Large intestine (tissue), 12 donors: ENCODE measurements around the gene KIF26B. TPM values are rescaled to one million over a fixed set of nuclear protein-coding genes. Genes with fewer than 3 reads are reported as not detected.

Experiments
- DNase-seq, 2 donors: peaks; one replicate each; pipeline versions ENCODE4 v3.0.0 to v3.0.0-alpha.2; 2013
- H3K27ac ChIP-seq: one replicate; pipeline ENCODE4 v1.5.1; 2013; ENCODE audit warnings: low read length
- H3K27me3 ChIP-seq: 2 replicates; pipeline ENCODE4 v1.6.1; 2013; ENCODE audit warnings: low read length; ENCODE audit not compliant: control insufficient read depth, insufficient read depth
- H3K36me3 ChIP-seq: 2 replicates; pipeline ENCODE4 v1.6.1; 2013; ENCODE audit warnings: low read length; ENCODE audit not compliant: control insufficient read depth, insufficient read depth
- H3K4me1 ChIP-seq: one replicate; pipeline ENCODE4 v1.6.1; 2013; ENCODE audit warnings: low read length; ENCODE audit not compliant: control insufficient read depth, insufficient read depth
- H3K4me3 ChIP-seq: one replicate; pipeline ENCODE4 v1.5.1; 2013; ENCODE audit warnings: low read length
- H3K9me3 ChIP-seq: one replicate; pipeline ENCODE4 v1.6.1; 2013; ENCODE audit warnings: mild to moderate bottlenecking, low read depth, low read length, moderate library complexity; ENCODE audit not compliant: control insufficient read depth
- WGBS: methylation state at CpG from one replicate; pipeline ENCODE4 v1.1.5; 2013; ENCODE audit warnings: low lambda C conversion rate; ENCODE audit not compliant: insufficient coverage; 5-methylcytosine and 5-hydroxymethylcytosine counted together
- long read RNA-seq, 11 donors: transcript quantifications; one replicate each; lab custom pipeline, GENCODE V29; 2026
- polyA plus RNA-seq: library from polyadenylated mRNA; unstranded; fragments of 120-200 nt; gene quantifications from one replicate; pipeline ENCODE4 v1.2.1, GENCODE V29; 2013

KIF26B gene
- 3.9 TPM for polyA plus RNA-seq
- long read RNA-seq, donor 1: 0 reads
- long read RNA-seq, donor 2: 0 reads
- long read RNA-seq, donor 3: 0 reads
- long read RNA-seq, donor 4: 0 reads
- long read RNA-seq, donor 5: 0 reads
- long read RNA-seq, donor 6: 0 reads
- long read RNA-seq, donor 7: 0 reads
- long read RNA-seq, donor 8, partial matches to known transcripts: 14 of 29 reads
- long read RNA-seq, donor 8, other reads (novel, unspliced or antisense): 15 of 29 reads
- long read RNA-seq, donor 9: 0 reads
- long read RNA-seq, donor 10: 0 reads
- long read RNA-seq, donor 11, partial matches to known transcripts: 0 of 1 reads
- long read RNA-seq, donor 11, other reads (novel, unspliced or antisense): 0 of 1 reads

GRCh38 chr1:245154429-245155271 lies at the start of gene KIF26B:
KIF26B (plus strand) TSS chr1:245154985; CDS start chr1:245155425, 440 bp downstream.
- H3K9me3 ChIP-seq: peaks cover 5% of the 10 kb centered on the region
- H3K27ac ChIP-seq: no peak within 1 kb of the TSS
- H3K4me3 ChIP-seq: peak within 1 kb of the TSS; percentile 77
- WGBS: no CpG with 5 or more reads among the region's 83 CpGs
- DNase-seq: peak in 1 of 2 donors; percentile 64
- no peaks in the 10 kb centered on the region for H3K36me3 ChIP-seq
- peaks cover 14% of the 10 kb centered on the region for H3K27me3 ChIP-seq
- H3K4me1 ChIP-seq: peaks cover 21% of the 10 kb centered on the region

- Histone ChIP-seq H3K4me3 (no peak overlapping the region), H3K4me1 (no peaks in the 10 kb centered on the region), H3K27me3 (no peaks in the 10 kb centered on the region), H3K36me3 (no peaks in the 10 kb centered on the region), H3K27ac (no peak overlapping the region), H3K9me3 (no peaks in the 10 kb centered on the region)
- WGBS: 100% methylated on average over 3 of the region's 3 CpGs
- DNase-seq: no peak
Measured at GRCh38 chr1:245105042-245105441, 49.7 kb upstream of the KIF26B start.

- Histone ChIP-seq H3K9me3 (no peaks in the 10 kb centered on the region), H3K36me3 (no peaks in the 10 kb centered on the region), H3K4me3 (no peak overlapping the region), H3K27me3 (no peaks in the 10 kb centered on the region), H3K4me1 (no peaks in the 10 kb centered on the region), H3K27ac (no peak overlapping the region)
- WGBS: no CpG with 5 or more reads among the region's 5 CpGs
- DNase-seq: no peak
Measured at GRCh38 chr1:245105815-245106410, 48.9 kb upstream of the KIF26B start.

- no peaks in the 10 kb centered on the region for H3K27me3 ChIP-seq
- H3K4me1 ChIP-seq: no peaks in the 10 kb centered on the region
Measured at GRCh38 chr1:245107776-245108114, 47.0 kb upstream of the KIF26B start.

GRCh38 chr1:245108246-245108645 lies 46.5 kb upstream of the KIF26B start:
- no CpG with 5 or more reads among the region's 4 CpGs for WGBS
- no peaks in the 10 kb centered on the region for H3K36me3 ChIP-seq

More at GRCh38 chr1:245107776-245108114, 47.0 kb upstream of the KIF26B start:
- 79% methylated on average over 4 of the region's 7 CpGs for WGBS
- no peak overlapping the region for H3K27ac ChIP-seq
- DNase-seq: no peak
- H3K36me3 ChIP-seq: no peaks in the 10 kb centered on the region
- H3K9me3 ChIP-seq: no peaks in the 10 kb centered on the region
- H3K4me3 ChIP-seq: no peak overlapping the region

GRCh38 chr1:245108909-245109308 lies 45.9 kb upstream of the KIF26B start:
- no peak overlapping the region for H3K4me3 ChIP-seq
- WGBS: 100% methylated on average over 1 of the region's 7 CpGs
- no peak for DNase-seq
- H3K4me1 ChIP-seq: no peaks in the 10 kb centered on the region
- no peaks in the 10 kb centered on the region for H3K27me3 ChIP-seq
- H3K36me3 ChIP-seq: no peaks in the 10 kb centered on the region
- no peak overlapping the region for H3K27ac ChIP-seq
- no peaks in the 10 kb centered on the region for H3K9me3 ChIP-seq

More at GRCh38 chr1:245108246-245108645, 46.5 kb upstream of the KIF26B start:
- Histone ChIP-seq H3K4me3 (no peak overlapping the region), H3K27me3 (no peaks in the 10 kb centered on the region), H3K4me1 (no peaks in the 10 kb centered on the region), H3K27ac (no peak overlapping the region), H3K9me3 (no peaks in the 10 kb centered on the region)
- no peak for DNase-seq

GRCh38 chr1:245110406-245110805 lies 44.4 kb upstream of the KIF26B start:
- Histone ChIP-seq H3K36me3 (no peaks in the 10 kb centered on the region), H3K9me3 (no peaks in the 10 kb centered on the region), H3K27me3 (no peaks in the 10 kb centered on the region), H3K4me3 (no peak overlapping the region), H3K4me1 (no peaks in the 10 kb centered on the region), H3K27ac (no peak overlapping the region)
- DNase-seq: no peak
- no CpG with 5 or more reads among the region's 2 CpGs for WGBS

GRCh38 chr1:245111073-245111472 lies 43.7 kb upstream of the KIF26B start:
- Histone ChIP-seq H3K36me3 (no peaks in the 10 kb centered on the region), H3K4me1 (no peaks in the 10 kb centered on the region), H3K9me3 (no peaks in the 10 kb centered on the region), H3K4me3 (no peak overlapping the region), H3K27ac (no peak overlapping the region), H3K27me3 (no peaks in the 10 kb centered on the region)
- WGBS: 50% methylated on average over 1 of the region's 6 CpGs
- DNase-seq: no peak

GRCh38 chr1:245113649-245114048 lies 41.1 kb upstream of the KIF26B start:
- Histone ChIP-seq H3K36me3 (no peaks in the 10 kb centered on the region), H3K4me3 (no peak overlapping the region), H3K4me1 (no peaks in the 10 kb centered on the region), H3K9me3 (no peaks in the 10 kb centered on the region), H3K27me3 (no peaks in the 10 kb centered on the region), H3K27ac (no peak overlapping the region)
- DNase-seq: no peak
- WGBS: 97% methylated on average over 7 of the region's 9 CpGs

- WGBS: no CpG with 5 or more reads among the region's 4 CpGs
- Histone ChIP-seq H3K27ac (no peak overlapping the region), H3K4me1 (no peaks in the 10 kb centered on the region), H3K4me3 (no peak overlapping the region), H3K36me3 (no peaks in the 10 kb centered on the region), H3K9me3 (no peaks in the 10 kb centered on the region), H3K27me3 (no peaks in the 10 kb centered on the region)
- DNase-seq: no peak
Measured at GRCh38 chr1:245116131-245116530, 38.7 kb upstream of the KIF26B start.
